Peyer's patch (tissue), 4 donors: ENCODE measurements around the gene MUC5B.

Experiments used
- POLR2A ChIP-seq, 2 donors: fragments of 450-650 bp; IDR thresholded peaks; one replicate each; pipeline ENCODE4 v1.5.1; 2017; ENCODE audit warnings: antibody characterized with exemption in 2 of 2, mild to moderate bottlenecking in 2 of 2, moderate library complexity in 2 of 2
- TF ChIP-seq, protein P1 (sequence below), 6 experiments: fragments of 450-650 bp in 4 of 6; fragments of 200-600 bp in 2 of 6; sonication (generic) in 1 of 6; IDR thresholded peaks; one replicate each; pipeline ENCODE4 v1.5.1; 2017 to 2019; ENCODE audit warnings: antibody characterized with exemption in 6 of 6, mild to moderate bottlenecking in 3 of 6, moderate library complexity in 1 of 6

DNA sequence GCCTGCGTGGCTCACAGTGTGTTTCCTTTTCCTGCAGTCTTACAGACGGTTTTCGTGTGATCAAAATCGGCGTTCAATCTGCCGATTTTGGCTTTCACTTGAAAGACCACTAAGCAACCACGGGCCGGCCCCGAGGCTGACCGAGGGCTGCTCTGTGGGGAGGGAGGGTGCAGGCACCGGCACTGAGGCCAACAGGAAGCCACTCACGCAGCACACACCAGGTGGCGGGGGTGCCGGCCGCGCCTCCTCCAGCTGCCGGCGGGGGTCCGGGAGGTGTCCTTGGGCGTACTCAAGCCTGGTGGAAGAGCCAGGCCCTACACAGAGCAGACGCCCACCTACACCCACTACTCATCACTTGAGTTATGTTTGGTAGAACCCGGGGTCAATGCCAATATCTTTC lies 72.2 kb downstream of the MUC5B start:
- no peak for TF ChIP-seq POLR2A (IDR thresholded peaks at IDR 0.05)
- TF ChIP-seq, protein P1, sequence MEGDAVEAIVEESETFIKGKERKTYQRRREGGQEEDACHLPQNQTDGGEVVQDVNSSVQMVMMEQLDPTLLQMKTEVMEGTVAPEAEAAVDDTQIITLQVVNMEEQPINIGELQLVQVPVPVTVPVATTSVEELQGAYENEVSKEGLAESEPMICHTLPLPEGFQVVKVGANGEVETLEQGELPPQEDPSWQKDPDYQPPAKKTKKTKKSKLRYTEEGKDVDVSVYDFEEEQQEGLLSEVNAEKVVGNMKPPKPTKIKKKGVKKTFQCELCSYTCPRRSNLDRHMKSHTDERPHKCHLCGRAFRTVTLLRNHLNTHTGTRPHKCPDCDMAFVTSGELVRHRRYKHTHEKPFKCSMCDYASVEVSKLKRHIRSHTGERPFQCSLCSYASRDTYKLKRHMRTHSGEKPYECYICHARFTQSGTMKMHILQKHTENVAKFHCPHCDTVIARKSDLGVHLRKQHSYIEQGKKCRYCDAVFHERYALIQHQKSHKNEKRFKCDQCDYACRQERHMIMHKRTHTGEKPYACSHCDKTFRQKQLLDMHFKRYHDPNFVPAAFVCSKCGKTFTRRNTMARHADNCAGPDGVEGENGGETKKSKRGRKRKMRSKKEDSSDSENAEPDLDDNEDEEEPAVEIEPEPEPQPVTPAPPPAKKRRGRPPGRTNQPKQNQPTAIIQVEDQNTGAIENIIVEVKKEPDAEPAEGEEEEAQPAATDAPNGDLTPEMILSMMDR (IDR thresholded peaks at IDR 0.05) = no peak
